Neutrophil (primary cell): ENCODE results near the gene ZNF19.

Experiments used
- H3K27ac ChIP-seq: fragments of 200-600 bp; sonication (generic); 2 replicates; pipeline ENCODE4 v1.5.1; 2016; ENCODE audit warnings: mild to moderate bottlenecking, moderate library complexity
- H3K27me3 ChIP-seq: fragments of 200-600 bp; sonication (generic); 2 replicates; pipeline ENCODE4 v1.6.0; 2016; ENCODE audit warnings: mild to moderate bottlenecking
- H3K36me3 ChIP-seq: fragments of 200-600 bp; sonication (generic); 2 replicates; pipeline ENCODE4 v1.5.1; 2017
- H3K4me1 ChIP-seq, 2 experiments: fragments of 200-600 bp in 1 of 2; sonication (generic) in 1 of 2; 1 replicate in 1 of 2; 2 replicates in 1 of 2; pipeline versions ENCODE4 v1.5.1 to v1.6.1; 2013 to 2016; ENCODE audit warnings: low read depth in 1 of 2, low read length in 1 of 2, mild to moderate bottlenecking in 1 of 2, moderate library complexity in 1 of 2; ENCODE audit not compliant: control insufficient read depth in 1 of 2, insufficient read depth in 1 of 2
- H3K4me3 ChIP-seq, 2 experiments: fragments of 200-600 bp in 1 of 2; sonication (generic) in 1 of 2; 1 replicate in 1 of 2; 2 replicates in 1 of 2; pipeline ENCODE4 v1.5.1; 2013 to 2016; ENCODE audit warnings: low read depth in 1 of 2, low read length in 1 of 2, mild to moderate bottlenecking in 1 of 2, moderate library complexity in 1 of 2
- H3K9me3 ChIP-seq: fragments of 200-600 bp; sonication (generic); 2 replicates; pipeline ENCODE4 v1.5.1; 2016
- TF ChIP-seq, protein P1 (sequence below): fragments of 200-600 bp; sonication (generic); IDR thresholded peaks from 2 replicates; pipeline ENCODE4 v1.5.1; 2016; ENCODE audit warnings: antibody characterized with exemption

Gene ZNF19

DNA sequence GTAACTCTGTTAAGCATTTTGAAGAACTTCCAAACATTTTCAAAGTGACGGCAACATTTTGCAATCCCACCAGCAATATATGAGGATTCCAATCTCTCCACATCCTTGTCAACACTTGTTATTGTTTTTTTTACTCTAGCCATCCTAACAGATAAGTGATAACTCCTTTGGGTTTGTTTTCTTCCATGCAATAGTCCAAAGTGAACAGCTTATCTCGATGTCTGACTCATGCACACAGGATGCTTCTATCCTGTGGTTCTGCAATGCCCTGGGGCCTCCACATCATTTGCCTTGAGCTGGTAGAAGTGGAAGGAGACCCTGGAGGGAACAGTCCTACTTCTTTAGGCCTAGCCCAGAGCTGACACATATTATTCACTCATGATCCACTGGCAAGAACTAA is 60.2 kb downstream of the ZNF19 start:
- H3K36me3 ChIP-seq: no peaks in the 10 kb centered on the region
- H3K4me1 ChIP-seq: no peaks in the 10 kb centered on the region
- no peak overlapping the region for H3K4me3 ChIP-seq
- H3K27ac ChIP-seq: no peak overlapping the region
- H3K9me3 ChIP-seq: no peaks in the 10 kb centered on the region
- H3K27me3 ChIP-seq: peaks cover 55% of the 10 kb centered on the region
- TF ChIP-seq, protein P1, sequence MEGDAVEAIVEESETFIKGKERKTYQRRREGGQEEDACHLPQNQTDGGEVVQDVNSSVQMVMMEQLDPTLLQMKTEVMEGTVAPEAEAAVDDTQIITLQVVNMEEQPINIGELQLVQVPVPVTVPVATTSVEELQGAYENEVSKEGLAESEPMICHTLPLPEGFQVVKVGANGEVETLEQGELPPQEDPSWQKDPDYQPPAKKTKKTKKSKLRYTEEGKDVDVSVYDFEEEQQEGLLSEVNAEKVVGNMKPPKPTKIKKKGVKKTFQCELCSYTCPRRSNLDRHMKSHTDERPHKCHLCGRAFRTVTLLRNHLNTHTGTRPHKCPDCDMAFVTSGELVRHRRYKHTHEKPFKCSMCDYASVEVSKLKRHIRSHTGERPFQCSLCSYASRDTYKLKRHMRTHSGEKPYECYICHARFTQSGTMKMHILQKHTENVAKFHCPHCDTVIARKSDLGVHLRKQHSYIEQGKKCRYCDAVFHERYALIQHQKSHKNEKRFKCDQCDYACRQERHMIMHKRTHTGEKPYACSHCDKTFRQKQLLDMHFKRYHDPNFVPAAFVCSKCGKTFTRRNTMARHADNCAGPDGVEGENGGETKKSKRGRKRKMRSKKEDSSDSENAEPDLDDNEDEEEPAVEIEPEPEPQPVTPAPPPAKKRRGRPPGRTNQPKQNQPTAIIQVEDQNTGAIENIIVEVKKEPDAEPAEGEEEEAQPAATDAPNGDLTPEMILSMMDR: no peak

DNA sequence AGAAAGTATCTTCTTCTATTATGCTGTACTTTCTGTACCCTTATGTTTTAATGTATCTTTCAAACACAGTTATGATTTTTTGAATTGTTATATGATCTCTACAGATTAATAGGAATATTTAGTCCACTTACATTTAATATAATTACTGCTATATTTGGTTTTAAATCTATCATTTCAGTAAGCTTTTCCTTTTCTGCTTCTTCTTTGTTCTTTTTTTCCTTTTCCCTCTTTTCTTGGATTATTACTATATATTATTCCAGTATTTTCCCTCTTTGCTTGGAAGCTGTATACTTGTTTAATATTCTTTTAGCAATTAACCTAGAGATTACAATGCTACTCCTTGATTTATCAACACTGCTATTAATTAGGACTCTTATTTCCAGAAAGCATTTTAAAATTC is 60.7 kb downstream of the ZNF19 start:
- no peaks in the 10 kb centered on the region for H3K4me1 ChIP-seq
- H3K27ac ChIP-seq: no peak overlapping the region
- peaks cover 60% of the 10 kb centered on the region for H3K27me3 ChIP-seq
- H3K9me3 ChIP-seq: no peaks in the 10 kb centered on the region
- H3K4me3 ChIP-seq: no peak overlapping the region
- TF ChIP-seq, protein P1: no peak
- H3K36me3 ChIP-seq: no peaks in the 10 kb centered on the region

DNA sequence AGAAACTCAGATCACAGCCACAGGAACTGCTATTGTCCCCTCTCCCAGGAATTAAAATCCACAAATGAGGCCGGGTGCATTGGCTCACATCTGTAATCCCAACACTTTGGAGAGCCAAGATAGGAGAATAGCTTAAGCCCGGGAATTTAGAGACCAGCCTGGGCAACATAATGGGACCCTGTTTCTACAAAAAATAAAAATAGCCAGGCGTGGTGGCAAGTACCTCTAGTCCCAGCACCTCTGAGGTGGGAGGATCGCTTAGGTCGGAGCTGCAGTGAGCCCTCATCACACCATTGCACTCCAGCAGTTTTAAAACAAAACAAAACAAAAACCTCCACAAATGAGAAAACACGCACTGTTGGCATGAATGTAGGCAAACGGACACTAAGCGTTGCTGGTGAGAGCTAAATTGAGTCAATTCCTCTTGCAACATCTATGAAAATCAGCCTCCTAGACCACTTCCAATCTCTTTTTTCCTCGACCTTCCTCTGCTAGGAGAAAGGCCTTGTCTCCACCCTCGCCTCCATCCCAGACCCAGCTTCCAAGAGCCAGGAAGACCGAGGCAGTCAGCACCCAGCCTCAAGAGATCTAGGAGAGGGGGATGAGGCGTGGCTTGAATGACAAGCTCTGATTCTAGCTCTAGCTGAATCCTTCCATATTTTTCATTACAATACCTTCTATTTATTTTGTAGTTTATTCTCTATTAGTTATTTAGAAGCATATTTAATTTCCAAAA is 62.1 kb downstream of the ZNF19 start:
- Histone ChIP-seq H3K36me3 (no peaks in the 10 kb centered on the region), H3K27ac (no peak overlapping the region), H3K9me3 (no peaks in the 10 kb centered on the region), H3K27me3 (peaks cover 60% of the 10 kb centered on the region), H3K4me1 (no peaks in the 10 kb centered on the region), H3K4me3 (no peak overlapping the region)
- TF ChIP-seq, protein P1: no peak

DNA sequence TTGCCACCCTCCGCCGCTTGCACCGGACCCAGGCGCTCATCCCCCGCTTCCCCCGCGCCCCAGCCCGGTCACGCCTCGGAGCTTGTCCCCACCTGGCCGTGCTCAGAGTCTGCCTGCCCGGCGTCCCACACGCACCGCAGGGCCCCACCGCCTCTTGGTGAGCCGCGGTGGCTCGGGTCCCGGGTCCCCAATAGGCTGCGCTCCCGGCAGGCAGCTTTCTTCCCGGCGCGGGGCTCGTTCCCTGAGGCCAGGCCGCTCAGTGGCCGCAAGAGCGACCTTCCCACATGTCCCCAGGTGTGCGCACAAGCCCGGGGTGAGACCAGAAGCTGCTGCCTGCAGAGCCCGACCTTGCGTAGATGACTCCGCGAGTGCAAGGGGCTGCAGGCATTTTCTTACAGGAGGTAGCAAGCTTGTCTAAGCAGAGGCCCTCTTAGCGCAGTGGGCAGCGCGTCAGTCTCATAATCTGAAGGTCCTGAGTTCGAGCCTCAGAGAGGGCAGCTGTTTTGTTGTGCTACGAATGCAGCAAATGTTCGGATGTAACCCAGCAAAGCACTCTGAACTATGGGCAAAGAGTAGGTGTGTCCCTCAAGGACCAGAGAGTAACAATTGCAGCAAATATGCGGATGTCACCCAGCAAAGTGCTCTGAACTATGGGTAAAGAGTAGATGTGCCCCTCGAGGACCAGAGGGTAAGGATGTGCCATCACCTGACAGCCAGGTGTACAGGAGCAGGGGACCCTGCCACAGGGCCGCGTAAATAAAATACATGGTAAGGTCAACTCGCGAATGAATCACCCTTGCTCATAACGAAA is 62.9 kb downstream of the ZNF19 start:
- H3K4me3 ChIP-seq: no peak overlapping the region
- TF ChIP-seq, protein P1: no peak
- H3K27me3 ChIP-seq: peaks cover 60% of the 10 kb centered on the region
- no peaks in the 10 kb centered on the region for H3K4me1 ChIP-seq
- no peak overlapping the region for H3K27ac ChIP-seq
- H3K36me3 ChIP-seq: no peaks in the 10 kb centered on the region
- no peaks in the 10 kb centered on the region for H3K9me3 ChIP-seq

DNA sequence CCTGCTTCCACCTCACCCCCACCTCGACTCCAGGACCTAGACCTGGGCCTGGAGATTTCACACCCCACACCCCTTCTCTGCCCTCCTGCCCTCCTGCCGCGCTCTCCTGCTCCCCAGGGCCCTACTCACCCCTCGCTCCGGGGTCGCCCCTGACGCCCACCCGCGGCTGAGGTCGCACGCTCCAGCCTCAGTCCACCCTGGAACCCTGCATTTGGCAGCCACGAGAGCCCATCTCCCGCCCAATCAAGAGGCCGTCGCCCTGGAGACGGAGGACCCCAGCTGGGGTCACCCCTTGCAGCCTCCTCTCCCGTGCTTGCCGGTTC is 63.4 kb downstream of the ZNF19 start:
- Histone ChIP-seq H3K27ac (no peak overlapping the region), H3K4me1 (no peaks in the 10 kb centered on the region), H3K27me3 (peaks cover 60% of the 10 kb centered on the region), H3K36me3 (no peaks in the 10 kb centered on the region), H3K4me3 (no peak overlapping the region), H3K9me3 (no peaks in the 10 kb centered on the region)
- TF ChIP-seq, protein P1: no peak
